GM12873 (cell line): ENCODE data around the gene ANGPT4.

Source experiments
- CTCF ChIP-seq: IDR thresholded peaks from 2 replicates; pipeline ENCODE4 v1.5.1; 2012; ENCODE audit warnings: low read depth, mild to moderate bottlenecking, moderate library complexity, low read length, control low read depth; ENCODE audit not compliant: insufficient read depth; ENCODE audit errors: missing control alignments

ANGPT4 gene

GRCh38 chr20:879626-880025 lies 36.5 kb downstream of the ANGPT4 start:
- no peak for TF ChIP-seq CTCF

- no peak for TF ChIP-seq CTCF
These were observed 37.4 kb downstream of the ANGPT4 start for GRCh38 chr20:878511-879307.

GRCh38 chr20:877814-878213 lies 38.3 kb downstream of the ANGPT4 start:
- no peak for TF ChIP-seq CTCF

GRCh38 chr20:875115-875514 lies 41.0 kb downstream of the ANGPT4 start:
- no peak for TF ChIP-seq CTCF

- TF ChIP-seq CTCF, result no peak
These were observed 42.1 kb downstream of the ANGPT4 start for GRCh38 chr20:873875-874607.

GRCh38 chr20:872855-873520 lies 43.1 kb downstream of the ANGPT4 start:
- TF ChIP-seq CTCF, result no peak

GRCh38 chr20:871948-872347 lies 44.2 kb downstream of the ANGPT4 start:
- TF ChIP-seq CTCF, result no peak
